ENCODE data around the gene RTF2. TPM values are rescaled to one million over a fixed set of nuclear protein-coding genes. Genes with fewer than 3 reads are reported as not detected.
A peak's percentile ranks its signal among the peaks of the same experiment; 100 is the strongest.

Gene RTF2
- 63.5 and 71.2 TPM in 2 replicates for total RNA-seq (ENCODE audit: low replicate concordance)
- long read RNA-seq, transcript RTF2-203 (8 exons, 1,572 nt), result minor isoform, 9 of 427 reads
- long read RNA-seq, transcript RTF2-202 (9 exons, 2,212 nt), result major isoform, 390 of 427 reads
- long read RNA-seq, partial matches to known transcripts, result 4 of 427 reads
- long read RNA-seq, other reads (novel, unspliced or antisense), result 22 of 427 reads

DNA sequence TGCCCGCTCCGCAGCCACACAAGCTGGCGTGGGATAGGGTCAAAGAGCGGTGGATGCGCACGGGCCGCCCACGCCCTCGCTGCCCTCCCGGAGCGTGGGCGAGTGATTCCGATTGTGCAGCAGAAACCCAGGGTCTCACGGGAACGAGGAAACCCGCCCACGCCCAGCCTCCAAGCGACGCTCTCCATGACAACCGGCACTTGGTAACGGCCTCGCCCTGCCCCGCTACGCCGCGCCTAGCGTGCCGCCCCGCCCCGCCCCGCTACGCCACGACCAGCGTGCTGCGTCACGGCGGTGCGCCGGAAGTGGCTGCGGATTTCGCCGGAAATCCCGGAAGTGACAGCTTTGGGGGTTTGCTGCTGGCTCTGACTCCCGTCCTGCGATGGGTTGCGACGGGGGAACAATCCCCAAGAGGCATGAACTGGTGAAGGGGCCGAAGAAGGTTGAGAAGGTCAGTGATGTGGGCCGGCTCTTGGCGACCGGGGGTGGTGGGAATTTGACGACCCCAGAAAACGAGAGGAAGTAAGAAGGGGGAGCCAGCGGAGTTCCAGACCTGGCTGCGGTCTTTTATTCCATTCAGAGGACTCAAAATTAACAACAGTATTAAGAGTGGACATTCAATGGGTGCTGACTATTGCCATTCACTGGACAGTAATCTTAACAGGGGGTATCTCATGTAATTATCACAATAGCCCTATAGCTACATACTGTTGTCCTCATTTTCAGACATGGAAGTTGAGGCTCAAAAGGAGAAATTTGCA, at the start of gene RTF2:
TSS of gene RTF2 (plus strand) at position 312 of the 761 bp plus-strand sequence. CDS start at position 383, 71 bp downstream.
- TF ChIP-seq CTCF (conservative IDR thresholded peaks at IDR 0.05), result no peak
- Mint-ChIP-seq H3K4me1 (ENCODE audit: unreplicated experiment) (peaks cover 14% of the 10 kb centered on the region), H3K4me3 (peak within 1 kb of the TSS; percentile 100), H3K27me3 (peaks cover 13% of the 10 kb centered on the region), H3K36me3 (no peaks in the 10 kb centered on the region), H3K9me3 (no peaks in the 10 kb centered on the region), H3K27ac (peak within 1 kb of the TSS; percentile 99)
- peak; percentile 96 for DNase-seq (ENCODE audit: extremely low spot score, unreplicated experiment)

GRCh38 chr20:56420028-56420427, 48.4 kb upstream of the RTF2 start:
- H3K9me3 Mint-ChIP-seq, result no peaks in the 10 kb centered on the region
- DNase-seq (ENCODE audit: extremely low spot score, unreplicated experiment), result no peak
- H3K4me1 Mint-ChIP-seq (ENCODE audit: unreplicated experiment), result peaks cover 3% of the 10 kb centered on the region
- TF ChIP-seq CTCF (conservative IDR thresholded peaks at IDR 0.05), result no peak
- no peak overlapping the region for H3K4me3 Mint-ChIP-seq
- H3K27ac Mint-ChIP-seq, result no peak overlapping the region
- H3K36me3 Mint-ChIP-seq, result peaks cover 13% of the 10 kb centered on the region
- H3K27me3 Mint-ChIP-seq, result no peaks in the 10 kb centered on the region

- no peak for DNase-seq (ENCODE audit: extremely low spot score, unreplicated experiment)
- Mint-ChIP-seq H3K27me3 (no peaks in the 10 kb centered on the region), H3K4me1 (ENCODE audit: unreplicated experiment) (peaks cover 3% of the 10 kb centered on the region), H3K4me3 (no peak overlapping the region), H3K27ac (no peak overlapping the region), H3K9me3 (no peaks in the 10 kb centered on the region), H3K36me3 (peaks cover 13% of the 10 kb centered on the region)
- no peak for TF ChIP-seq CTCF (conservative IDR thresholded peaks at IDR 0.05)
Observed at GRCh38 chr20:56420940-56421688, 47.3 kb upstream of the RTF2 start.

GRCh38 chr20:56422076-56422823, 46.2 kb upstream of the RTF2 start:
- no peaks in the 10 kb centered on the region for H3K27me3 Mint-ChIP-seq
- no peak overlapping the region for H3K4me3 Mint-ChIP-seq
- TF ChIP-seq CTCF (conservative IDR thresholded peaks at IDR 0.05), result no peak
- no peaks in the 10 kb centered on the region for H3K9me3 Mint-ChIP-seq
- H3K27ac Mint-ChIP-seq, result no peak overlapping the region
- H3K36me3 Mint-ChIP-seq, result peaks cover 11% of the 10 kb centered on the region
- no peak for DNase-seq (ENCODE audit: extremely low spot score, unreplicated experiment)
- peaks cover 3% of the 10 kb centered on the region for H3K4me1 Mint-ChIP-seq (ENCODE audit: unreplicated experiment)

- Mint-ChIP-seq H3K27ac (no peak overlapping the region), H3K27me3 (no peaks in the 10 kb centered on the region), H3K4me1 (ENCODE audit: unreplicated experiment) (peaks cover 3% of the 10 kb centered on the region), H3K9me3 (no peaks in the 10 kb centered on the region), H3K36me3 (peaks cover 9% of the 10 kb centered on the region), H3K4me3 (no peak overlapping the region)
- no peak for TF ChIP-seq CTCF (conservative IDR thresholded peaks at IDR 0.05)
- DNase-seq (ENCODE audit: extremely low spot score, unreplicated experiment), result no peak
Observed at GRCh38 chr20:56422824-56423189, 45.6 kb upstream of the RTF2 start.

Data from type B pancreatic cell (in vitro differentiated cells).